ENCODE results near the gene RPAP3.

DNA sequence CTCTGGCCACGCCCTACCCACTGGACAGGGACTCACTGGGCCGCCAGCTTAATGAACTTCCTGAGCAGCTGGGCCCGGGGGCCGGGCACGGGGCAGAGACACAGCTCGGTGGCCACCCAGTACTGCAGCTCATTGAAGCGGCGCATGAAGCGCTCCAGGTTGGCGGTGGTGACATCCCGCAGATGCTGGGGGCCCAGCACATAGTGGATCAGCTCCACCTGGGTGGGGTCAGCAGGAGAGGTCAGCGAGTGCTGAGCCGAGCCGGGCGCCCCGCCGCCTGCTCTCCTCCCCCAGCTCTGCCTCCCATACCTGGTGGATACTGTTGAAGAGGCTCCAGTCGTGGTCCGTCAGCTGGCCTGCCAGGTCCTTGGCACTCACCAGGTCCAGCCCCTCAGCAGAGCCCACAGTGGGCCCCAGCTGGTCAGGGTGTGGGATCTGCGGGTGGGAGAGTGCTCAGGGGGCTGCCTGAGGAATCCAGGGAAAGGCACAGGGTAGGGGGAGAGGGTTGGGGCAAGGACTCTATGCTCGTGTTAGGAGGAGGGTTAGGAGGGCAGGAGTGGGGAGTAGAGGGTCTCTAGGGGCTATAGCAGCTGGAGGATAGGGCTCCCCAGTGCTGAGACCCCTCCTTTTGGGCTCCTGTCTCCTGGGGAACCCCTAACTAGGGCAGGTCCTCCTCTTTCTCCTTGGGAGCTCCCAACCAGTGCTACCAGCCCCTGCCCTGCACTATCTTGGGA lies 34.9 kb upstream of the RPAP3 start:
- TF ChIP-seq POLR2AphosphoS5 (IDR thresholded peaks at IDR 0.05; ENCODE audit: low read depth, low read length) (no peak), POLR2A (IDR thresholded peaks at IDR 0.05; ENCODE audit: low read depth, low read length) (no peak)
